HUES64 (cell line): ENCODE data around the gene EGF. TPM values are rescaled to one million over a fixed set of nuclear protein-coding genes. Genes with fewer than 3 reads are reported as not detected.
"Not testable (repeated sequence)": the region's sequence is repeated elsewhere in the genome, so short reads cannot be mapped to it uniquely, and the experiment has no call there.

ENCODE experiments used
- H3K27ac ChIP-seq: 2 replicates; pipeline ENCODE4 v1.7.0; 2013; ENCODE audit warnings: low read depth, low read length, inconsistent platforms
- H3K27me3 ChIP-seq: 2 replicates; pipeline ENCODE4 v1.6.1; 2013; ENCODE audit warnings: mild to moderate bottlenecking, low read length; ENCODE audit not compliant: insufficient read depth
- H3K36me3 ChIP-seq: 2 replicates; pipeline ENCODE4 v1.6.1; 2013; ENCODE audit warnings: mild to moderate bottlenecking, low read length; ENCODE audit not compliant: insufficient read depth
- H3K4me1 ChIP-seq: 2 replicates; pipeline ENCODE4 v1.6.1; 2013; ENCODE audit warnings: mild to moderate bottlenecking, low read length, moderate library complexity; ENCODE audit not compliant: insufficient read depth
- H3K4me3 ChIP-seq: 2 replicates; pipeline ENCODE4 v1.5.1; 2013; ENCODE audit warnings: mild to moderate bottlenecking, low read length, moderate library complexity
- H3K9ac ChIP-seq: 2 replicates; pipeline ENCODE4 v1.6.1; 2013; ENCODE audit warnings: mild to moderate bottlenecking, low read depth, low read length
- H3K9me3 ChIP-seq: 2 replicates; pipeline ENCODE4 v1.6.1; 2013; ENCODE audit warnings: low read depth, low read length; ENCODE audit not compliant: insufficient read depth
- WGBS: fragments of 150-250, 120-280 bp; methylation state at CpG from one replicate; pipeline ENCODE4 v1.1.7; 2013; ENCODE audit warnings: missing lambda C conversion rate; 5-methylcytosine and 5-hydroxymethylcytosine counted together
- polyA plus RNA-seq, 2 experiments: library from polyadenylated mRNA; stranded (reverse); fragments of 50-300 nt; gene quantifications; one replicate each; pipeline ENCODE4 v1.2.3, GENCODE V29; 2013

The EGF gene
- 1.5 TPM for polyA plus RNA-seq (2013, experiment 1 of 2)
- polyA plus RNA-seq (2013, experiment 2 of 2) = 3.0 TPM

GRCh38 chr4:109912706-109913595, at the start of gene EGF:
EGF (plus strand) TSS chr4:109912883; CDS start chr4:109913336, 453 bp downstream.
- 61% methylated on average over 9 of the region's 9 CpGs for WGBS
- Histone ChIP-seq H3K27ac (peak within 1 kb of the TSS; percentile 74), H3K36me3 (no peaks in the 10 kb centered on the region), H3K27me3 (no peaks in the 10 kb centered on the region), H3K4me1 (peaks cover 36% of the 10 kb centered on the region), H3K9ac (peak within 1 kb of the TSS; percentile 61), H3K9me3 (no peaks in the 10 kb centered on the region), H3K4me3 (peak within 1 kb of the TSS; percentile 24; the same call in 1 of the 2 replicates)

- Histone ChIP-seq H3K27me3 (no peaks in the 10 kb centered on the region), H3K9me3 (peaks cover 9% of the 10 kb centered on the region; the same call in 1 of the 2 replicates), H3K4me3 (no peak overlapping the region), H3K9ac (no peak overlapping the region), H3K4me1 (no peaks in the 10 kb centered on the region), H3K27ac (no peak overlapping the region), H3K36me3 (no peaks in the 10 kb centered on the region)
Observed at GRCh38 chr4:109864134-109864533, 48.5 kb upstream of the EGF start.

GRCh38 chr4:109870061-109870460, 42.6 kb upstream of the EGF start:
- no peaks in the 10 kb centered on the region for H3K9me3 ChIP-seq
- no peaks in the 10 kb centered on the region for H3K36me3 ChIP-seq
- 68% methylated on average over 5 of the region's 5 CpGs for WGBS
- no peaks in the 10 kb centered on the region for H3K27me3 ChIP-seq
- H3K9ac ChIP-seq = no peak overlapping the region
- H3K4me3 ChIP-seq = no peak overlapping the region
- no peak overlapping the region for H3K27ac ChIP-seq
- no peaks in the 10 kb centered on the region for H3K4me1 ChIP-seq

- Histone ChIP-seq H3K9ac (no peak overlapping the region), H3K27ac (no peak overlapping the region), H3K27me3 (no peaks in the 10 kb centered on the region), H3K4me3 (no peak overlapping the region), H3K9me3 (no peaks in the 10 kb centered on the region), H3K4me1 (no peaks in the 10 kb centered on the region), H3K36me3 (no peaks in the 10 kb centered on the region)
- 100% methylated on average over 2 of the region's 2 CpGs for WGBS
Observed at GRCh38 chr4:109872065-109872464, 40.6 kb upstream of the EGF start.

GRCh38 chr4:109872950-109873656, 39.6 kb upstream of the EGF start:
- Histone ChIP-seq H3K9ac (no peak overlapping the region), H3K4me3 (no peak overlapping the region), H3K27me3 (no peaks in the 10 kb centered on the region), H3K4me1 (no peaks in the 10 kb centered on the region), H3K9me3 (no peaks in the 10 kb centered on the region), H3K27ac (no peak overlapping the region), H3K36me3 (no peaks in the 10 kb centered on the region)
- WGBS = 93% methylated on average over 6 of the region's 6 CpGs

GRCh38 chr4:109873791-109874514, 38.7 kb upstream of the EGF start:
- H3K4me1 ChIP-seq = no peaks in the 10 kb centered on the region
- 79% methylated on average over 11 of the region's 11 CpGs for WGBS
- no peak overlapping the region for H3K4me3 ChIP-seq
- no peak overlapping the region for H3K27ac ChIP-seq
- H3K9ac ChIP-seq = no peak overlapping the region
- H3K9me3 ChIP-seq = no peaks in the 10 kb centered on the region
- no peaks in the 10 kb centered on the region for H3K27me3 ChIP-seq
- H3K36me3 ChIP-seq = no peaks in the 10 kb centered on the region

- Histone ChIP-seq H3K4me1 (no peaks in the 10 kb centered on the region), H3K9me3 (no peaks in the 10 kb centered on the region), H3K27me3 (no peaks in the 10 kb centered on the region), H3K9ac (no peak overlapping the region), H3K4me3 (no peak overlapping the region), H3K36me3 (no peaks in the 10 kb centered on the region), H3K27ac (no peak overlapping the region)
- WGBS = 92% methylated on average over 1 of the region's 1 CpG
Observed at GRCh38 chr4:109875106-109875505, 37.6 kb upstream of the EGF start.

GRCh38 chr4:109875553-109875952, 37.1 kb upstream of the EGF start:
- 96% methylated on average over 1 of the region's 2 CpGs for WGBS
- not testable (repeated sequence) for H3K27ac ChIP-seq, H3K4me1 ChIP-seq, H3K27me3 ChIP-seq, H3K9me3 ChIP-seq, H3K4me3 ChIP-seq, H3K9ac ChIP-seq, H3K36me3 ChIP-seq

GRCh38 chr4:109876634-109877265, 35.9 kb upstream of the EGF start:
- Histone ChIP-seq H3K36me3 (no peaks in the 10 kb centered on the region), H3K9me3 (no peaks in the 10 kb centered on the region), H3K27me3 (no peaks in the 10 kb centered on the region), H3K9ac (no peak overlapping the region), H3K4me1 (no peaks in the 10 kb centered on the region), H3K4me3 (no peak overlapping the region), H3K27ac (no peak overlapping the region)
- no CpG with 5 or more reads among the region's 2 CpGs for WGBS

- Histone ChIP-seq H3K4me3 (no peak overlapping the region), H3K4me1 (no peaks in the 10 kb centered on the region), H3K36me3 (no peaks in the 10 kb centered on the region), H3K9ac (no peak overlapping the region), H3K27me3 (no peaks in the 10 kb centered on the region), H3K9me3 (no peaks in the 10 kb centered on the region), H3K27ac (no peak overlapping the region)
- WGBS = 90% methylated on average over 3 of the region's 3 CpGs
Observed at GRCh38 chr4:109877400-109877799, 35.3 kb upstream of the EGF start.
